Measurements from ENCODE around the gene PTPRT.

PTPRT gene

DNA sequence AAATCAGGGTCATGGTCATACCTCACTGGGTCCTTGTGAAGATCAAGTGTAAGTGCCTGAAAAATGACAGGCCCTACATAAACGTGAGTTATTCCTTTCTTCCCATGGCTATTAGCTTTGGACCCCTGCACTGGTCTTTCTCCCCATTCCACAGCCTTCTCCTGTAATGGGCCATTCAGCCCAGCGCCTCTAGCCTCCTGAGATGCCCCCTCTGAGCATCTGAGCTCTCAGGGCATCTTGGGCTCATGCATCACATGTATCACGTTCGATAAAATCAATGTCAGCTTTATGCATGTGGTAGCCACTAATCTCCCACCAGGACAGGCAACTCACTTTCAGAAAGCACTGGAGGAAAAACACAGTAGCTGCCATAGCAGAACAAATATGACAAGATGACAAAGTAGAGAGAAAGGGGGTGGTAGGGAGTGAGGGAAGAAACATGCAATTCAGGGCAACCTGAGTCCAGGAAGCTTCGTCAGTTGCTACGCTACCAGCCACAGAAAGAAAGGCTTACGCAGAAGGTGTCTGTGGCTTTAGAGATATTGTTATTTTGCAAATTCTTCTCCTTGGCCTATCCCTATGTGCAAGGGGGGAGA lies 498.8 kb downstream of the PTPRT start:
- Histone ChIP-seq H3K4me3 (ENCODE audit: low read depth, low read length) (no peak overlapping the region), H3K27me3 (ENCODE audit: control insufficient read depth, insufficient read depth, low read length) (no peaks in the 10 kb centered on the region; the same call in 1 of the 2 replicates), H3K36me3 (ENCODE audit: control insufficient read depth, insufficient read depth, low read length) (no peaks in the 10 kb centered on the region), H3K27ac (ENCODE audit: low read depth, low read length) (no peak overlapping the region), H3K9me3 (ENCODE audit: control insufficient read depth, insufficient read depth, low read depth, low read length) (no peaks in the 10 kb centered on the region), H3K4me1 (ENCODE audit: control insufficient read depth, insufficient read depth, low read length) (no peaks in the 10 kb centered on the region), H3K9ac (ENCODE audit: low read length) (no peak overlapping the region)

DNA sequence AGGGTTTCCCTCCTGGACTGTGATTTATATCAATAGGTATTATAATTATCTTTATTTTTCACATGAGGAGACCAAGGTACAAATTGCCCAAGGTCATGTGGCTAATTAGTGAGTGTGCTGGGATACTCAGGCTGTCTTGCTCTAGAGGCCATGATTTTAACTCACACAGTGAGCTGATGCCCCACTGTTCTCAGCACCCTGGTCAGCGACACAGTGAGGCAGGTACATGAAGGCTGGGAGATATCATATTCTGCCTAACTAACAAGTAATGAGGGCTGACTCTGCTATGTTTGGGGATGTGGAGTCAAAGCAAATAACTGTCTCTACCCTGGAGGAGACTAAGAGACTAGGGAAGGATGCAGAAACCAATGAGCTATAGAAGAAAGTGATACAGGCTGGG lies 501.1 kb downstream of the PTPRT start:
- no peaks in the 10 kb centered on the region for H3K4me1 ChIP-seq (ENCODE audit: control insufficient read depth, insufficient read depth, low read length)
- H3K9me3 ChIP-seq (ENCODE audit: control insufficient read depth, insufficient read depth, low read depth, low read length) = no peaks in the 10 kb centered on the region
- no peak overlapping the region for H3K27ac ChIP-seq (ENCODE audit: low read depth, low read length)
- no peak overlapping the region for H3K4me3 ChIP-seq (ENCODE audit: low read depth, low read length)
- H3K27me3 ChIP-seq (ENCODE audit: control insufficient read depth, insufficient read depth, low read length) = no peaks in the 10 kb centered on the region; the same call in 1 of the 2 replicates
- no peak overlapping the region for H3K9ac ChIP-seq (ENCODE audit: low read length)
- no peaks in the 10 kb centered on the region for H3K36me3 ChIP-seq (ENCODE audit: control insufficient read depth, insufficient read depth, low read length)

GRCh38 chr20:42686057-42686456 lies 503.6 kb downstream of the PTPRT start:
- H3K27me3 ChIP-seq (ENCODE audit: control insufficient read depth, insufficient read depth, low read length) = peaks cover 8% of the 10 kb centered on the region
- H3K27ac ChIP-seq (ENCODE audit: low read depth, low read length) = no peak overlapping the region
- no peaks in the 10 kb centered on the region for H3K4me1 ChIP-seq (ENCODE audit: control insufficient read depth, insufficient read depth, low read length)
- no peak overlapping the region for H3K9ac ChIP-seq (ENCODE audit: low read length)
- H3K36me3 ChIP-seq (ENCODE audit: control insufficient read depth, insufficient read depth, low read length) = no peaks in the 10 kb centered on the region
- no peaks in the 10 kb centered on the region for H3K9me3 ChIP-seq (ENCODE audit: control insufficient read depth, insufficient read depth, low read depth, low read length)
- no peak overlapping the region for H3K4me3 ChIP-seq (ENCODE audit: low read depth, low read length)

- Histone ChIP-seq H3K9me3 (ENCODE audit: control insufficient read depth, insufficient read depth, low read depth, low read length) (no peaks in the 10 kb centered on the region), H3K4me3 (ENCODE audit: low read depth, low read length) (no peak overlapping the region), H3K27ac (ENCODE audit: low read depth, low read length) (no peak overlapping the region), H3K9ac (ENCODE audit: low read length) (no peak overlapping the region), H3K4me1 (ENCODE audit: control insufficient read depth, insufficient read depth, low read length) (no peaks in the 10 kb centered on the region), H3K27me3 (ENCODE audit: control insufficient read depth, insufficient read depth, low read length) (peaks cover 8% of the 10 kb centered on the region), H3K36me3 (ENCODE audit: control insufficient read depth, insufficient read depth, low read length) (no peaks in the 10 kb centered on the region)
Measured at GRCh38 chr20:42678895-42679294, 510.8 kb downstream of the PTPRT start.

DNA sequence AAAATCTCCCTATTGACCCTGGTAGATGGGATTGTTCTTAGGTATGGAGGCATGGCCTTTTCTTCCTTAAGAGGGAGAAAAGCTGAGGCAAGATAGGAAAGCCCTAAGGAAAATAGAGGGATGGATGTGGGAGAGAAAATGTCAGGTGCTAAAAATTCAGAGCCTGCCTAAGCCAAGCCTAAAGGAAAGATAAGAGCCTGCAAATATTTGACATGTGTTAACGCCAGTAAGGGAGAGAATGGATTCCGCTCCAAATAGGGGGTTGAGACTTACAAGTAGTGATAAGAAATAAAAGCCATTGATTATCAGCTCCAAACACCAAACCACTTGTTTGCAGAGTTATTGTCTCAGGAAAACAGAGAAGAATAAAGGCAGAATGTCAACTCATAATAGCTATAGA lies 533.6 kb downstream of the PTPRT start:
- no peaks in the 10 kb centered on the region for H3K4me1 ChIP-seq (ENCODE audit: control insufficient read depth, insufficient read depth, low read length)
- no peaks in the 10 kb centered on the region for H3K36me3 ChIP-seq (ENCODE audit: control insufficient read depth, insufficient read depth, low read length)
- H3K9ac ChIP-seq (ENCODE audit: low read length) = no peak overlapping the region
- H3K27ac ChIP-seq (ENCODE audit: low read depth, low read length) = no peak overlapping the region
- H3K27me3 ChIP-seq (ENCODE audit: control insufficient read depth, insufficient read depth, low read length) = peaks cover 3% of the 10 kb centered on the region; the same call in 1 of the 2 replicates
- H3K4me3 ChIP-seq (ENCODE audit: low read depth, low read length) = no peak overlapping the region
- H3K9me3 ChIP-seq (ENCODE audit: control insufficient read depth, insufficient read depth, low read depth, low read length) = no peaks in the 10 kb centered on the region

DNA sequence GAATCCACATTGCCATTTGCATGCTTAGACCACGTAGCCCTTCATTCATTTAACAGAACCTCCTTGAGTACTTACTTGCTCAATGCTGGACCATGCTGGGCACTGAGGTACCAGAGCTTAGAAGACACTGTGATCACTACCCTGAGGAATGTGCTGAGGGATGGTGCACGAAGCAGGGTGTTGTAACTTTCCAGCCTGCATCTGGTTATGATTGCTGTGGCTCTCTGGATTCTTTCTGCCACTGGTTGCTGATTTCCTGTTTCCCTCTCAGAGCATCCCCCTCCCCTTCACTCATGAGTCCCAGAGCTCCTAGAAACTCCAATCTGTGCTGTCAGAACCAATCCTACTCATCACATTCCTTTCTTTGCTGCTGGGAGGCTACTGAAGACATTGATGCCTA lies 537.4 kb downstream of the PTPRT start:
- no peak overlapping the region for H3K27ac ChIP-seq (ENCODE audit: low read depth, low read length)
- H3K27me3 ChIP-seq (ENCODE audit: control insufficient read depth, insufficient read depth, low read length) = peaks cover 3% of the 10 kb centered on the region; the same call in 1 of the 2 replicates
- H3K9ac ChIP-seq (ENCODE audit: low read length) = no peak overlapping the region
- no peaks in the 10 kb centered on the region for H3K9me3 ChIP-seq (ENCODE audit: control insufficient read depth, insufficient read depth, low read depth, low read length)
- no peaks in the 10 kb centered on the region for H3K4me1 ChIP-seq (ENCODE audit: control insufficient read depth, insufficient read depth, low read length)
- no peak overlapping the region for H3K4me3 ChIP-seq (ENCODE audit: low read depth, low read length)
- no peaks in the 10 kb centered on the region for H3K36me3 ChIP-seq (ENCODE audit: control insufficient read depth, insufficient read depth, low read length)

DNA sequence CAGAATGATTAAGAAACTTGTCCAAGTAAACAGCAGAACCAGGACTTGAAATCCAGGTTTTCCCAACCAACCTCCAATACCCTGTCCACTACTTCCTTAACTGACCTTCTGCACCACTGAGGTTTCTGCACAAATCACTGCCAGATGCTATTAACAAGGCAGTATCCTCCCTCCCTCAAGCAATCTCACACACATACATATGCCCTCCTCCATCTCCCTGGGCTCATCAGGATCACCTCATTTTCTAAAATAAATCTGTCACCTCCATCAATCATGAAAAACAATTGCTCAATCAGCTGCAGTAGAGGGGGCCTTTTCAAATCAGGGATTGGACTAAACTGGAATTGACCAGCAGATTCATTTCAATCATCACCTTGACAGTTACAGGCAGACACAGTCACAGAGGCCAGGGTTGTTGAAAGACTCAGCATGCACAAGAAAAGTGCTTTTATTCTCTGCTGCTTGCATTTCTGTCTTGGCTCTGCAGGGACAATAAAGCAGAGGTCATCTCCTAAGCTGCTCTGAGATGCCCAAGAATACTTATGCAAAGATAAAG lies 539.4 kb downstream of the PTPRT start:
- H3K4me1 ChIP-seq (ENCODE audit: control insufficient read depth, insufficient read depth, low read length) = no peaks in the 10 kb centered on the region
- no peak overlapping the region for H3K4me3 ChIP-seq (ENCODE audit: low read depth, low read length)
- no peaks in the 10 kb centered on the region; the same call in 1 of the 2 replicates for H3K27me3 ChIP-seq (ENCODE audit: control insufficient read depth, insufficient read depth, low read length)
- no peaks in the 10 kb centered on the region for H3K36me3 ChIP-seq (ENCODE audit: control insufficient read depth, insufficient read depth, low read length)
- no peak overlapping the region for H3K9ac ChIP-seq (ENCODE audit: low read length)
- no peaks in the 10 kb centered on the region for H3K9me3 ChIP-seq (ENCODE audit: control insufficient read depth, insufficient read depth, low read depth, low read length)
- H3K27ac ChIP-seq (ENCODE audit: low read depth, low read length) = no peak overlapping the region

DNA sequence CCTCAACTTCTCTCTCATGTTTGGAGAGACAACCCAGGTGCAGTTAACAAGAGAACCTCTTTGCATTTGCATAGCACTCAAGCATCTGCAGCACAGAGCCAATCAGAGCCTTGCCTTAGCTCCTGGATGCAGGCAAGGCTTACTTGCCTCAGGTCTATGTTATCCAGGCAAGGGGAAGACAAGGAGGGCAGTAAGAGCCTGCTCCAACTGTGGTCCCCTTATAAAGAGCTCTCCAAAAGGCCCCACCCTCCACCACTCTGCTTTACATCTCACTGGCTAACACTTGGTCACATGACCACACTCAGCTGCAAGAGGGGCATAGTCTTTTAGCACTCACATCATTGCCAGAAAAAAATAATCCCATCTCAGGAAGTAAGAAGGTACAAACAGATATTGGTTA lies 540.0 kb downstream of the PTPRT start:
- Histone ChIP-seq H3K36me3 (ENCODE audit: control insufficient read depth, insufficient read depth, low read length) (no peaks in the 10 kb centered on the region), H3K27me3 (ENCODE audit: control insufficient read depth, insufficient read depth, low read length) (no peaks in the 10 kb centered on the region; the same call in 1 of the 2 replicates), H3K27ac (ENCODE audit: low read depth, low read length) (no peak overlapping the region), H3K4me3 (ENCODE audit: low read depth, low read length) (no peak overlapping the region), H3K4me1 (ENCODE audit: control insufficient read depth, insufficient read depth, low read length) (no peaks in the 10 kb centered on the region), H3K9me3 (ENCODE audit: control insufficient read depth, insufficient read depth, low read depth, low read length) (no peaks in the 10 kb centered on the region), H3K9ac (ENCODE audit: low read length) (no peak overlapping the region)

DNA sequence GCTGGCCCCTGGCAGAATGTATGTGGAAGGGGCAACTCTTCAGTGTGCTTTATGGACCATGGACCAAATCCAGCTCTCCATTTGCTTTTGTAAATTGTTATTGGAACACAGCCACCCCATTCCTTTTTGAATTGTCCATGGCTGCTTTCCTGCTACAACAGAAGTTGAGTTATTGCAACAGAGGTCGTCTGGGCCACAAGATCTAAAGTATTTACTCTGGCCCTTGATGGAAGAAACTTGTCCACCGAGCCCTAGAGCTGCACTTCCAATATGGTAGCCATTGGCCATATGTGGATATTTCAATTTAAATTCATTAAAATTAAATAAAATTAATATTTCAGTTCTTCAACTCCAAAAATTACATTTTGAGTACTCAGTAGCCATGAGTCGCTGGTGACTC lies 543.5 kb downstream of the PTPRT start:
- no peaks in the 10 kb centered on the region for H3K4me1 ChIP-seq (ENCODE audit: control insufficient read depth, insufficient read depth, low read length)
- peaks cover 5% of the 10 kb centered on the region; the same call in 1 of the 2 replicates for H3K9me3 ChIP-seq (ENCODE audit: control insufficient read depth, insufficient read depth, low read depth, low read length)
- no peak overlapping the region for H3K4me3 ChIP-seq (ENCODE audit: low read depth, low read length)
- H3K27me3 ChIP-seq (ENCODE audit: control insufficient read depth, insufficient read depth, low read length) = no peaks in the 10 kb centered on the region; the same call in 1 of the 2 replicates
- no peak overlapping the region for H3K27ac ChIP-seq (ENCODE audit: low read depth, low read length)
- H3K9ac ChIP-seq (ENCODE audit: low read length) = no peak overlapping the region
- no peaks in the 10 kb centered on the region for H3K36me3 ChIP-seq (ENCODE audit: control insufficient read depth, insufficient read depth, low read length)

DNA sequence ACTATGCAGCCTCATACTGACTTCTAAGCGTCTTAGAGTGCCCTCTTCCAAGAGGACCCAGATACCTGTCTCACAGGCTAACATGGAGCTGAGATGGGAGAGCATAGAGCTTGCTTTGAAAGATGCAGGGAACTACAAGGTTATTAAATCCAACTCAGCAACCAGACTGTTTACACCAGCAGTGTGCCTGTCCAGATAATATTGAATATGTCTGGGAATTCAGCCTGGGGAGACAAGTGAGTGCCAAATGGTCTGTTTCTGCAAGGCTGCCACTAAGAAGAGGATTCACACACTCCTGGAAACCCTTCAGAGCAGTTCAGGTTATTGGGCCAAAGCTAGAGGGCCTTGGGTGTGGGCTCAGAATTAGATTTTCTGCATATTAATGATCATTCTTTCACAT lies 547.8 kb downstream of the PTPRT start:
- H3K4me3 ChIP-seq (ENCODE audit: low read depth, low read length) = no peak overlapping the region
- no peaks in the 10 kb centered on the region for H3K36me3 ChIP-seq (ENCODE audit: control insufficient read depth, insufficient read depth, low read length)
- H3K27me3 ChIP-seq (ENCODE audit: control insufficient read depth, insufficient read depth, low read length) = no peaks in the 10 kb centered on the region; the same call in 1 of the 2 replicates
- H3K4me1 ChIP-seq (ENCODE audit: control insufficient read depth, insufficient read depth, low read length) = no peaks in the 10 kb centered on the region
- no peak overlapping the region for H3K27ac ChIP-seq (ENCODE audit: low read depth, low read length)
- no peak overlapping the region for H3K9ac ChIP-seq (ENCODE audit: low read length)
- H3K9me3 ChIP-seq (ENCODE audit: control insufficient read depth, insufficient read depth, low read depth, low read length) = peaks cover 5% of the 10 kb centered on the region; the same call in 1 of the 2 replicates

DNA sequence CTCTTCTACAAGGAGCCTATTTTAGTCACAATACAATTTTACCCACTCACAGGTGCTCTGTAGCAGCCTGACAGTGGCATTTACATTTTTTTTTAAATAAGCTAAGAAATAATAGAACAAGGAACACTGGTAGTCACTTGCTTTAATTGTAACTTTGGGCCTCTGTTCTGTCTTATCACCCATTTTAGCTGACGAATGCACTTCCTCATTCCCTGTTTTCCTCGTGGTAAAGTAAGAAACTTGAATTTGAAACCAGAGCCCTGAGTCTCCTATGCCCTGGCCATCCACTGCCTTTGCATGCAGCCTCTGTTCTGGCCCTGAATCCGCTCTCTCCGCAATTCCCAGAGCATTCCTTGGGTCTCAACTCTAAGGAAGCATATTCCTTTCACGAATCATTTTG lies 550.6 kb downstream of the PTPRT start:
- Histone ChIP-seq H3K9ac (ENCODE audit: low read length) (no peak overlapping the region), H3K4me1 (ENCODE audit: control insufficient read depth, insufficient read depth, low read length) (no peaks in the 10 kb centered on the region), H3K4me3 (ENCODE audit: low read depth, low read length) (no peak overlapping the region), H3K27ac (ENCODE audit: low read depth, low read length) (no peak overlapping the region), H3K36me3 (ENCODE audit: control insufficient read depth, insufficient read depth, low read length) (no peaks in the 10 kb centered on the region), H3K27me3 (ENCODE audit: control insufficient read depth, insufficient read depth, low read length) (no peaks in the 10 kb centered on the region), H3K9me3 (ENCODE audit: control insufficient read depth, insufficient read depth, low read depth, low read length) (peaks cover 5% of the 10 kb centered on the region; the same call in 1 of the 2 replicates)

Data from HUES6 (cell line).